HCT116 (cell line): ENCODE measurements around the gene CPOX. TPM values are rescaled to one million over a fixed set of nuclear protein-coding genes. Genes with fewer than 3 reads are reported as not detected.
A peak's percentile ranks its signal among the peaks of the same experiment; 100 is the strongest.

Source experiments
- ATAC-seq: fragments of 200-7000 bp; cut with Tn5 transposase; 2 replicates; pipeline ENCODE4 v1.9.1; 2020; ENCODE audit warnings: mild to moderate bottlenecking, moderate library complexity
- BruUV-seq: library from RNA; stranded (reverse); fragments of 400-500 nt; replicated peaks from 2 replicates; lab custom pipeline; 2021; lab: Mats Ljungman, UMichigan
- CTCF ChIA-PET: fragments of 300-600 bp; sonication (Branson Sonifier 250); formaldehyde crosslinking; loops from one replicate; lab custom pipeline; 2021; ENCODE audit warnings: antibody characterized with exemption; lab: Charles Lee
- POLR2A ChIA-PET: fragments of 300-600, 350-600 bp; sonication (Branson Sonifier 250); formaldehyde crosslinking; loops from one replicate; lab custom pipeline; 2021; ENCODE audit warnings: antibody characterized with exemption; lab: Charles Lee
- RAD21 ChIA-PET, 2 experiments: fragments of 300-600 bp; sonication (Branson Sonifier 250); formaldehyde crosslinking; loops; one replicate each; lab custom pipeline; 2023; ENCODE audit warnings: low total read pairs in 2 of 2; ENCODE audit not compliant: uncharacterized antibody in 2 of 2, unreplicated experiment in 2 of 2, low non-redundant PET in 1 of 2; lab: Charles Lee
- DNase-seq: peaks from one replicate; pipeline ENCODE4 v3.0.0-alpha.2; 2010; ENCODE audit warnings: low read depth, low spot score
- H2AFZ ChIP-seq: fragments of 200-600 bp; shearing (Covaris generic), sonication (generic); 2 replicates; pipeline ENCODE4 v1.6.1; 2017; ENCODE audit warnings: low read depth, mixed run types, mixed read lengths, antibody characterized with exemption, low read length; ENCODE audit not compliant: poor library complexity, severe bottlenecking
- H3K27ac ChIP-seq: 2 replicates; pipeline ENCODE4 v1.5.1; 2012; ENCODE audit warnings: low read depth, low read length
- H3K27me3 ChIP-seq: fragments of 200-600 bp; sonication (generic); 2 replicates; pipeline ENCODE4 v1.6.1; 2016; ENCODE audit warnings: mixed run types, low read length, mixed read lengths; ENCODE audit not compliant: insufficient read depth
- H3K36me3 ChIP-seq, 2 experiments: fragments of 200-500 bp in 1 of 2; fragments of 200-600 bp in 1 of 2; sonication (Bioruptor generic) in 1 of 2; sonication (generic) in 1 of 2; 2 replicates each; pipeline versions ENCODE4 v1.5.1 to v1.6.1; 2014 to 2016; ENCODE audit warnings: low read length in 2 of 2, inconsistent platforms in 1 of 2, mixed read lengths in 1 of 2, mixed run types in 1 of 2; ENCODE audit not compliant: insufficient read depth in 2 of 2, control insufficient read depth in 1 of 2
- H3K4me1 ChIP-seq, 2 experiments: fragments of 200-600 bp in 1 of 2; sonication (generic) in 1 of 2; 2 replicates each; pipeline versions ENCODE4 v1.5.1 to v1.6.1; 2012 to 2017; ENCODE audit warnings: low read length in 2 of 2, inconsistent platforms in 1 of 2, mild to moderate bottlenecking in 1 of 2, mixed read lengths in 1 of 2, mixed run types in 1 of 2, moderate library complexity in 1 of 2; ENCODE audit not compliant: insufficient read depth in 2 of 2, control insufficient read depth in 1 of 2
- H3K4me2 ChIP-seq: fragments of 200-600 bp; sonication (generic); 2 replicates; pipeline ENCODE4 v1.6.1; 2017; ENCODE audit warnings: mixed run types, low read length, mixed read lengths
- H3K4me3 ChIP-seq, 2 experiments: fragments of 200-600 bp in 1 of 2; sonication (generic) in 1 of 2; replicated peaks in 1 of 2; 2 replicates each; pipeline ENCODE4 v1.5.1; 2011 to 2016; ENCODE audit warnings: low read length in 2 of 2, control low read depth in 1 of 2, low read depth in 1 of 2, mild to moderate bottlenecking in 1 of 2, mixed read lengths in 1 of 2, mixed run types in 1 of 2
- H3K79me2 ChIP-seq: fragments of 200-600 bp; sonication (generic); 2 replicates; pipeline ENCODE4 v1.6.1; 2017; ENCODE audit warnings: mild to moderate bottlenecking, mixed run types, low read length, moderate library complexity, mixed read lengths; ENCODE audit not compliant: insufficient read depth
- H3K9ac ChIP-seq: fragments of 200-600 bp; sonication (generic); 2 replicates; pipeline ENCODE4 v1.6.1; 2016; ENCODE audit warnings: low read length, mixed read lengths
- H3K9me2 ChIP-seq: fragments of 200-600 bp; sonication (generic), shearing (Covaris generic); 2 replicates; pipeline ENCODE4 v1.6.1; 2017; ENCODE audit warnings: mixed run types, mild to moderate bottlenecking, moderate library complexity; ENCODE audit not compliant: insufficient read depth
- H3K9me3 ChIP-seq, 2 experiments: fragments of 200-500 bp in 1 of 2; fragments of 200-600 bp in 1 of 2; sonication (Bioruptor generic) in 1 of 2; sonication (generic) in 1 of 2; 2 replicates each; pipeline ENCODE4 v1.6.1; 2014 to 2017; ENCODE audit warnings: low read length in 2 of 2, mixed read lengths in 2 of 2, inconsistent platforms in 1 of 2, low read depth in 1 of 2, mild to moderate bottlenecking in 1 of 2, mixed run types in 1 of 2, moderate library complexity in 1 of 2; ENCODE audit not compliant: control insufficient read depth in 1 of 2, insufficient read depth in 1 of 2
- H4K20me1 ChIP-seq: fragments of 200-600 bp; sonication (generic), shearing (Covaris generic); 2 replicates; pipeline ENCODE4 v1.6.1; 2017; ENCODE audit warnings: mixed run types, mild to moderate bottlenecking, moderate library complexity; ENCODE audit not compliant: insufficient read depth
- CEBPB ChIP-seq: IDR thresholded peaks from 2 replicates; pipeline ENCODE4 v1.6.1; 2012; ENCODE audit warnings: low read depth
- ELF1 ChIP-seq: IDR thresholded peaks from 2 replicates; pipeline ENCODE4 v1.6.1; 2012; ENCODE audit warnings: low read depth, borderline replicate concordance
- EZH2 ChIP-seq: fragments of 200-600 bp; sonication (generic); IDR thresholded peaks from 2 replicates; pipeline ENCODE4 v1.6.1; 2017; ENCODE audit warnings: antibody characterized with exemption, mixed run types
- FOSL1 ChIP-seq: IDR thresholded peaks from 2 replicates; pipeline ENCODE4 v1.6.1; 2012; ENCODE audit warnings: low read depth
- POLR2A ChIP-seq: IDR thresholded peaks from 2 replicates; pipeline ENCODE4 v1.7.0; 2011; ENCODE audit warnings: borderline replicate concordance; ENCODE audit not compliant: insufficient read depth, insufficient read length; ENCODE audit errors: extremely low read depth
- POLR2AphosphoS5 ChIP-seq: IDR thresholded peaks from 2 replicates; pipeline ENCODE4 v1.6.1; 2011; ENCODE audit warnings: mild to moderate bottlenecking, low read depth, low read length, moderate library complexity
- SIN3A ChIP-seq: IDR thresholded peaks from 2 replicates; pipeline ENCODE4 v1.6.1; 2012; ENCODE audit warnings: low read depth
- TCF7L2 ChIP-seq: IDR thresholded peaks from 2 replicates; pipeline ENCODE4 v1.7.0; 2011; ENCODE audit warnings: borderline replicate concordance, inconsistent platforms; ENCODE audit not compliant: insufficient read depth, insufficient read length; ENCODE audit errors: extremely low read depth
- intact Hi-C: fragments of 100-400 bp; cut with micrococcal nuclease; formaldehyde crosslinking; loops from 2 replicates; pipeline ENCODE4 v1.10.0; 2022
- total RNA-seq: library from RNA; stranded (reverse); gene quantifications from one replicate; pipeline ENCODE4 v1.2.1, GENCODE V29; 2021; ENCODE audit not compliant: unreplicated experiment
- TF ChIP-seq, protein P1 (sequence below): IDR thresholded peaks from 2 replicates; pipeline ENCODE4 v1.6.1; 2011; ENCODE audit warnings: mild to moderate bottlenecking, low read length, moderate library complexity; ENCODE audit not compliant: insufficient replicate concordance; ENCODE audit errors: extremely low read depth
- TF ChIP-seq, protein P2 (sequence below): IDR thresholded peaks from 2 replicates; pipeline ENCODE4 v1.6.1; 2012

Gene CPOX
- total RNA-seq, 1 experiment from 2014 or later: 353 TPM

DNA sequence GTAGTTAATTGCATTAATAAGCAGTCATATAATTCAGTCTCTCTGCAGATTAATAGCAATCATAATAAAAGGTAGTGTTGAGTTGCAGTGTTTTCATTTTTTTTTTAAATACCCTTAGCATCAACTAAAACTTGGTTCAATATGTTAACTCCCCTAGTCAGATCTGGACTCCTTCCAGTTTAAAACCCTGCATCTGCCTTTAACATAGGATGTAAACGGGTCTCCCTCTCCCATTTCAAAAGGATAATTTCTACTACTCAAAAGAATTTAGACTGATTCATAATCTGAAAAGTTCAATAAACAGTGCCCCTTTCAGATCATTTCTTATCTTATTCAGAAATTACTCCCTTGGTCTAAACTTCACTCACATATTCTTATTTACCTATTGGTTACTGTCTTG lies 11.4 kb downstream of the CPOX start:
- intact Hi-C loops: no loop called here
- H3K27ac ChIP-seq: peak overlapping the region; percentile 93; the same call in 1 of the 2 replicates
- CTCF ChIA-PET: interaction anchor here (1.6 kb wide), 1 partner anchor 235 kb away, joined by 3 read pairs; no protein-coding TSS in a partner anchor
- RAD21 ChIA-PET: no interaction called here
- H3K4me2 ChIP-seq: no peak overlapping the region; the same call in 1 of the 2 replicates
- H3K79me2 ChIP-seq: peaks cover 82% of the 10 kb centered on the region
- H3K36me3 ChIP-seq: peaks cover 62 to 81% of the 10 kb centered on the region in 2 experiments
- no peaks in the 10 kb centered on the region for H4K20me1 ChIP-seq
- H3K4me1 ChIP-seq: peaks cover 82 to 97% of the 10 kb centered on the region in 2 experiments
- H3K9me2 ChIP-seq: no peaks in the 10 kb centered on the region
- ATAC-seq (no peak), DNase-seq (no peak)
- POLR2A ChIA-PET: no interaction called here
- BruUV-seq: no TSS peak
- H3K9me3 ChIP-seq: no peaks in the 10 kb centered on the region
- TF ChIP-seq, protein P1, sequence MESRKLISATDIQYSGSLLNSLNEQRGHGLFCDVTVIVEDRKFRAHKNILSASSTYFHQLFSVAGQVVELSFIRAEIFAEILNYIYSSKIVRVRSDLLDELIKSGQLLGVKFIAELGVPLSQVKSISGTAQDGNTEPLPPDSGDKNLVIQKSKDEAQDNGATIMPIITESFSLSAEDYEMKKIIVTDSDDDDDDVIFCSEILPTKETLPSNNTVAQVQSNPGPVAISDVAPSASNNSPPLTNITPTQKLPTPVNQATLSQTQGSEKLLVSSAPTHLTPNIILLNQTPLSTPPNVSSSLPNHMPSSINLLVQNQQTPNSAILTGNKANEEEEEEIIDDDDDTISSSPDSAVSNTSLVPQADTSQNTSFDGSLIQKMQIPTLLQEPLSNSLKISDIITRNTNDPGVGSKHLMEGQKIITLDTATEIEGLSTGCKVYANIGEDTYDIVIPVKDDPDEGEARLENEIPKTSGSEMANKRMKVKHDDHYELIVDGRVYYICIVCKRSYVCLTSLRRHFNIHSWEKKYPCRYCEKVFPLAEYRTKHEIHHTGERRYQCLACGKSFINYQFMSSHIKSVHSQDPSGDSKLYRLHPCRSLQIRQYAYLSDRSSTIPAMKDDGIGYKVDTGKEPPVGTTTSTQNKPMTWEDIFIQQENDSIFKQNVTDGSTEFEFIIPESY: no peak
- TF ChIP-seq EZH2 (no peak), CEBPB (no peak), POLR2AphosphoS5 (no peak), SIN3A (no peak), TCF7L2 (no peak), FOSL1 (no peak), POLR2A (no peak), ELF1 (no peak)
- TF ChIP-seq, protein P2, sequence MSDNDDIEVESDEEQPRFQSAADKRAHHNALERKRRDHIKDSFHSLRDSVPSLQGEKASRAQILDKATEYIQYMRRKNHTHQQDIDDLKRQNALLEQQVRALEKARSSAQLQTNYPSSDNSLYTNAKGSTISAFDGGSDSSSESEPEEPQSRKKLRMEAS: no peak
- no peak overlapping the region for H3K4me3 ChIP-seq
- H2AFZ ChIP-seq: no peak overlapping the region
- no peaks in the 10 kb centered on the region for H3K27me3 ChIP-seq
- no peak overlapping the region for H3K9ac ChIP-seq
